H9 (cell line): Measurements from ENCODE around the gene KRT36. TPM values are rescaled to one million over a fixed set of nuclear protein-coding genes. Genes with fewer than 3 reads are reported as not detected.
A peak's percentile ranks its signal among the peaks of the same experiment; 100 is the strongest.

ENCODE experiments used
- DNase-seq: peaks from one replicate; pipeline ENCODE4 v3.0.0-alpha.2; 2017
- H2AFZ ChIP-seq: one replicate; pipeline ENCODE4 v1.6.1; 2013; ENCODE audit warnings: mild to moderate bottlenecking, low read length, control low read depth, moderate library complexity
- H2AK5ac ChIP-seq: 2 replicates; pipeline ENCODE4 v1.6.1; 2013; ENCODE audit warnings: low read length, control low read depth, mixed read lengths; ENCODE audit not compliant: insufficient read length
- H2BK120ac ChIP-seq: one replicate; pipeline ENCODE4 v1.6.1; 2013; ENCODE audit warnings: low read depth, mild to moderate bottlenecking, low read length, control low read depth, inconsistent platforms; ENCODE audit not compliant: poor library complexity, severe bottlenecking
- H2BK12ac ChIP-seq: 2 replicates; pipeline ENCODE4 v1.6.1; 2013; ENCODE audit warnings: low read length, control low read depth, mixed read lengths, low read depth; ENCODE audit not compliant: insufficient read length
- H2BK15ac ChIP-seq: 2 replicates; pipeline ENCODE4 v1.6.1; 2013; ENCODE audit warnings: low read depth, low read length, control low read depth
- H2BK20ac ChIP-seq: one replicate; pipeline ENCODE4 v1.6.1; 2013; ENCODE audit warnings: low read depth, mild to moderate bottlenecking, low read length, control low read depth, inconsistent platforms; ENCODE audit not compliant: poor library complexity, severe bottlenecking
- H2BK5ac ChIP-seq: 2 replicates; pipeline ENCODE4 v1.6.1; 2013; ENCODE audit warnings: low read length, control low read depth, mixed read lengths; ENCODE audit not compliant: insufficient read length
- H3K14ac ChIP-seq: 2 replicates; pipeline ENCODE4 v1.6.1; 2013; ENCODE audit warnings: low read length, control low read depth; ENCODE audit not compliant: insufficient read depth
- H3K18ac ChIP-seq: 2 replicates; pipeline ENCODE4 v1.6.1; 2013; ENCODE audit warnings: low read depth, mild to moderate bottlenecking, mixed read lengths, low read length, control low read depth; ENCODE audit not compliant: insufficient read length
- H3K23ac ChIP-seq: 2 replicates; pipeline ENCODE4 v1.6.1; 2013; ENCODE audit warnings: low read length, control low read depth, mixed read lengths, low read depth; ENCODE audit not compliant: insufficient read length
- H3K23me2 ChIP-seq: 2 replicates; pipeline ENCODE4 v1.6.1; 2013; ENCODE audit warnings: low read depth, mild to moderate bottlenecking, mixed read lengths, low read length, control low read depth; ENCODE audit not compliant: insufficient read length, poor library complexity, severe bottlenecking
- H3K27ac ChIP-seq: 2 replicates; pipeline ENCODE4 v1.5.1; 2013; ENCODE audit warnings: low read length, control low read depth, mixed read lengths, low read depth; ENCODE audit not compliant: insufficient read length
- H3K27me3 ChIP-seq: 2 replicates; pipeline ENCODE4 v1.6.1; 2013; ENCODE audit warnings: low read length, control low read depth, inconsistent platforms; ENCODE audit not compliant: insufficient read depth
- H3K4ac ChIP-seq: 2 replicates; pipeline ENCODE4 v1.6.1; 2013; ENCODE audit warnings: low read depth, mild to moderate bottlenecking, control low read depth, inconsistent platforms, low read length, moderate library complexity
- H3K4me1 ChIP-seq: 2 replicates; pipeline ENCODE4 v1.6.1; 2013; ENCODE audit warnings: low read length, control low read depth, inconsistent platforms; ENCODE audit not compliant: insufficient read depth
- H3K4me2 ChIP-seq: 2 replicates; pipeline ENCODE4 v1.6.1; 2013; ENCODE audit warnings: low read length, control low read depth, mixed read lengths; ENCODE audit not compliant: insufficient read length, insufficient read depth
- H3K56ac ChIP-seq: 2 replicates; pipeline ENCODE4 v1.6.1; 2013; ENCODE audit warnings: low read depth, mild to moderate bottlenecking, mixed read lengths, low read length, control low read depth; ENCODE audit not compliant: insufficient read length
- H3K79me1 ChIP-seq: 2 replicates; pipeline ENCODE4 v1.6.1; 2013; ENCODE audit warnings: low read depth, mild to moderate bottlenecking, moderate library complexity, low read length, control low read depth, inconsistent platforms; ENCODE audit not compliant: insufficient read depth, poor library complexity, severe bottlenecking
- H3K79me2 ChIP-seq: 2 replicates; pipeline ENCODE4 v1.6.1; 2013; ENCODE audit warnings: low read length, control low read depth, inconsistent platforms; ENCODE audit not compliant: insufficient read depth
- H3K9ac ChIP-seq: 2 replicates; pipeline ENCODE4 v1.6.1; 2013; ENCODE audit warnings: low read length, control low read depth, mixed read lengths; ENCODE audit not compliant: insufficient read length; ENCODE audit errors: extremely low read depth
- H3K9me3 ChIP-seq: one replicate; pipeline ENCODE4 v1.6.1; 2013; ENCODE audit warnings: low read depth, low read length, inconsistent platforms; ENCODE audit not compliant: control insufficient read depth
- H3T11ph ChIP-seq: one replicate; pipeline ENCODE4 v1.6.1; 2013; ENCODE audit warnings: mild to moderate bottlenecking, low read length, control low read depth, inconsistent platforms
- H4K20me1 ChIP-seq: one replicate; pipeline ENCODE4 v1.6.1; 2013; ENCODE audit not compliant: control insufficient read depth, insufficient read length, insufficient read depth
- H4K5ac ChIP-seq: 2 replicates; pipeline ENCODE4 v1.6.1; 2013; ENCODE audit warnings: low read depth, mild to moderate bottlenecking, mixed read lengths, low read length, control low read depth; ENCODE audit not compliant: insufficient read length
- H4K8ac ChIP-seq: replicated peaks from 2 replicates; pipeline ENCODE4 v1.6.1; 2013; ENCODE audit warnings: low read length, control low read depth, mixed read lengths, low read depth; ENCODE audit not compliant: insufficient read length
- H4K91ac ChIP-seq: 2 replicates; pipeline ENCODE4 v1.6.1; 2013; ENCODE audit warnings: low read depth, mild to moderate bottlenecking, moderate library complexity, mixed read lengths, low read length, control low read depth; ENCODE audit not compliant: insufficient read length
- H3K27ac Mint-ChIP-seq, 3 experiments: 2 replicates in 2 of 3; 3 replicates in 1 of 3; pipeline ENCODE4 v1.8.0; 2020 to 2021; ENCODE audit warnings: mixed read lengths in 3 of 3, mild to moderate bottlenecking in 1 of 3, moderate library complexity in 1 of 3
- H3K27me3 Mint-ChIP-seq: 2 replicates; pipeline ENCODE4 v1.8.0; 2021; ENCODE audit warnings: low read depth, mild to moderate bottlenecking, moderate library complexity, mixed read lengths
- H3K36me3 Mint-ChIP-seq, 3 experiments: 2 replicates in 2 of 3; 3 replicates in 1 of 3; pipeline ENCODE4 v1.8.0; 2020 to 2021; ENCODE audit warnings: low read depth in 3 of 3, mixed read lengths in 3 of 3; ENCODE audit not compliant: insufficient read depth in 1 of 3
- H3K4me1 Mint-ChIP-seq, 2 experiments: 2 replicates each; pipeline ENCODE4 v1.8.0; 2020; ENCODE audit warnings: mixed read lengths in 2 of 2
- H3K4me3 Mint-ChIP-seq, 2 experiments: 2 replicates in 1 of 2; 3 replicates in 1 of 2; pipeline ENCODE4 v1.8.0; 2020 to 2021; ENCODE audit warnings: mild to moderate bottlenecking in 2 of 2, mixed read lengths in 2 of 2, moderate library complexity in 1 of 2
- H3K9me3 Mint-ChIP-seq, 2 experiments: 2 replicates in 1 of 2; 3 replicates in 1 of 2; pipeline ENCODE4 v1.8.0; 2020; ENCODE audit warnings: mild to moderate bottlenecking in 2 of 2, mixed read lengths in 2 of 2, moderate library complexity in 1 of 2
- CTCF ChIP-seq: fragments of 200-600 bp; sonication (generic); conservative IDR thresholded peaks from 3 replicates; pipeline ENCODE4 v1.8.0; 2021; ENCODE audit warnings: antibody characterized with exemption, mild to moderate bottlenecking
- WGBS: extraction: QIAGEN DNeasy Blood & Tissue Kit; methylation state at CpG from one replicate; pipeline ENCODE4 v1.1.7; 2013; ENCODE audit warnings: missing lambda C conversion rate, low lambda C conversion rate, mixed read lengths; ENCODE audit not compliant: insufficient read length; ENCODE audit errors: extremely low coverage; 5-methylcytosine and 5-hydroxymethylcytosine counted together
- total RNA-seq: library from RNA; stranded (reverse); gene quantifications from 2 replicates; pipeline ENCODE4 v1.2.1, GENCODE V29; 2021

KRT36 gene
- total RNA-seq, 1 experiment from 2014 or later, result not detected

DNA sequence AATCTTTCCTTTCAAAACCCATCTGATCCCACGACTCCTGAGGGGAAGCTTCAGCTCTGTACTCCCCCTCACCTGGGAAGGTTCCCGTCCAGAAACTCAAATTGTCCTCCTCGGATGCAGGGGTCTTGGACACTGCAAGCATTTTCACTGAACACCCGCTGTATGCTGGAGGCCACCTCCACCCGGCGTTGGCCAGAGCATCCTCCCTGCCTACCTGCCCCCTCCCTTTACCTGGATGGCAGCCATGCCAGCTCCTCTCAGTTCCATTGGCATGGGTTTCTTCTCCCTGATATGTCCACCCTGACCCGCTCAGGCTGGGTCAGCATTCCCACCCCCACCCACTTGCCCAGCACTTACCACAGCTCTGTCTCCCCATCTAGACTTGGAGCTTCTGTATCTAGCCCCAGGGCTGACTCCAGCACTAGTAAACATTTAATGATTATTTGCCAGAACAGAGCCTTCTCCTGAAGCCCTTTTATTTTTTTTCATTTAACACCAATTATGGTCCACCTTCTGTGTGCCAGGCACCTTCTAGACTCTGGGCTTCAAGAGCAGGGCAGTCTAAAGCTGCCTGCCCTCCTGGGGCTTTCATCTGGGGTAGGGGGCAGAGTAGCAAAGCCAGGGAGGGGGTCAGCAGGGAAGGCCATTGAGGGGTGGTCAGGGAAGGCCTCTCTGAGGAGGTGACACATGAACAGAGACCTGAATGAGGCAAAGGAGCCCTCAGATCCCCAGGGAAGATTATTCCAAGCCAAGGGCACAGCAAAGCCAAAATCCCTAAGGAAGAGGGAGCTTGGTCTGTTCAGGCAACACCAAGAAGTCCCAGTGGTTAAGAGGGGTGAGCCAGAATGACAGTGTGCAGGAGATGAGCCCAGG lies 47.3 kb upstream of the KRT36 start:
- Histone ChIP-seq H3K23ac (no peak overlapping the region), H4K8ac (no peak overlapping the region), H3K27ac (no peak overlapping the region), H3K4me1 (peaks cover 2% of the 10 kb centered on the region; the same call in 1 of the 2 replicates), H3K27me3 (no peaks in the 10 kb centered on the region), H3K23me2 (no peaks in the 10 kb centered on the region), H3K9me3 (no peaks in the 10 kb centered on the region), H2BK15ac (no peak overlapping the region), H3K79me1 (no peaks in the 10 kb centered on the region), H3K56ac (no peak overlapping the region), H4K5ac (no peak overlapping the region), H2AK5ac (no peak overlapping the region), H3K4me2 (no peak overlapping the region), H2BK12ac (no peak overlapping the region), H3T11ph (no peak overlapping the region), H2BK120ac (no peak overlapping the region), H4K20me1 (no peaks in the 10 kb centered on the region), H3K14ac (0 out of 2 replicates have a peak overlapping the region, but pooled peaks have one; percentile 33), H4K91ac (no peak overlapping the region), H3K9ac (no peak overlapping the region), H2BK20ac (no peak overlapping the region), H3K18ac (no peak overlapping the region), H3K79me2 (no peaks in the 10 kb centered on the region), H2BK5ac (no peak overlapping the region), H3K4ac (no peak overlapping the region), H2AFZ (no peak overlapping the region)
- TF ChIP-seq CTCF, result no peak
- DNase-seq, result no peak
- Mint-ChIP-seq H3K4me3 (no peak overlapping the region; a peak in 2 of 5 replicates), H3K27ac (peak overlapping the region in 1 of 3 experiments; percentile 30; a peak in 1 of 7 replicates), H3K4me1 (peaks cover 49 to 62% of the 10 kb centered on the region in 2 experiments), H3K36me3 (no peaks in the 10 kb centered on the region), H3K27me3 (peaks cover 18% of the 10 kb centered on the region), H3K9me3 (no peaks in the 10 kb centered on the region; a peak in 1 of 5 replicates)
- WGBS, result no CpG with 5 or more reads among the region's 7 CpGs
